Loucy (cell line): Measurements from ENCODE around the gene ATG16L2.

Experiments used
- EZH2phosphoT487 ChIP-seq: fragments of 200-600 bp; IDR thresholded peaks from 2 replicates; pipeline ENCODE4 v1.6.1; 2018; ENCODE audit warnings: antibody characterized with exemption, mild to moderate bottlenecking, moderate library complexity, borderline replicate concordance
- TF ChIP-seq, protein P1 (sequence below): fragments of 200-600 bp; sonication (generic); conservative IDR thresholded peaks from 2 replicates; pipeline ENCODE4 v1.5.1; 2014; ENCODE audit warnings: mild to moderate bottlenecking, antibody characterized with exemption, low read length

DNA sequence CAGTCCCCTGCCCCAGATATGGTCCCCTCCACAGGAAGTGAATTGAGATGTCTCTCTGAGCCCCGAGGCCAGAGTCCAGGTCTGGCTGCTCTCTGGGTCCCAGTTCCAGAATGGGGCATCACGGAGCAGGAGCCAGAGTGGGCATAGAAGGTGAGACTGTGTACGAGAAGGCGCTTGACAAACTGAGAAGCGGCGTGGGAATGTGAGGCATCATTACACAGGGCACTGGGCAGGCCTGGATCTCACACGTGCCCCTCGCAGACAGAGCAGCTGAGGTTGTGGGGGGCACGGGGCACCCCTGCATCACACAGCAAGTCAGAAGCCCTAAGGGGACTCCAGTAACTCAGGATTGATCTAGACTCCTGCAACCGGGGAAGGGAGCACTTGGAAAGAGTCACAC, 29.5 kb upstream of the ATG16L2 start:
- TF ChIP-seq, protein P1, sequence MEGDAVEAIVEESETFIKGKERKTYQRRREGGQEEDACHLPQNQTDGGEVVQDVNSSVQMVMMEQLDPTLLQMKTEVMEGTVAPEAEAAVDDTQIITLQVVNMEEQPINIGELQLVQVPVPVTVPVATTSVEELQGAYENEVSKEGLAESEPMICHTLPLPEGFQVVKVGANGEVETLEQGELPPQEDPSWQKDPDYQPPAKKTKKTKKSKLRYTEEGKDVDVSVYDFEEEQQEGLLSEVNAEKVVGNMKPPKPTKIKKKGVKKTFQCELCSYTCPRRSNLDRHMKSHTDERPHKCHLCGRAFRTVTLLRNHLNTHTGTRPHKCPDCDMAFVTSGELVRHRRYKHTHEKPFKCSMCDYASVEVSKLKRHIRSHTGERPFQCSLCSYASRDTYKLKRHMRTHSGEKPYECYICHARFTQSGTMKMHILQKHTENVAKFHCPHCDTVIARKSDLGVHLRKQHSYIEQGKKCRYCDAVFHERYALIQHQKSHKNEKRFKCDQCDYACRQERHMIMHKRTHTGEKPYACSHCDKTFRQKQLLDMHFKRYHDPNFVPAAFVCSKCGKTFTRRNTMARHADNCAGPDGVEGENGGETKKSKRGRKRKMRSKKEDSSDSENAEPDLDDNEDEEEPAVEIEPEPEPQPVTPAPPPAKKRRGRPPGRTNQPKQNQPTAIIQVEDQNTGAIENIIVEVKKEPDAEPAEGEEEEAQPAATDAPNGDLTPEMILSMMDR, result no peak
- TF ChIP-seq EZH2phosphoT487, result no peak
